Measurements from ENCODE around the gene CPSF3.

DNA sequence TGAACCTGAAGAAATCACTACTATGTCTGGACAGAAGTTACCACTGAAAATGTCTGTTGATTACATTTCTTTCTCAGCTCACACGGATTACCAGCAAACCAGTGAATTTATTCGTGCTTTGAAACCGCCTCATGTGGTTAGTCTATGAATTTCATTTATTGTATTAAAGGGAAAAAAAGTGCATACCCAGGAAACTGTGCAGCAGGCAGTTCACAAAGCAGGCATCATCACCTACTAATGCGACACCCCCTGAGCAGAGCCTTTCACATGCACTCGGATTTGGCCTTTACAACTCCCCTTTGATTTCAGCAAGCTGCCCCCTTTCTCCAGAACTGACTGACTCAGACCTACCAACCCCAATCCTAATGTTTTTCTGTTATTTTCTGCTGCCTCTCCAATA, 20.1 kb downstream of the CPSF3 start:
- TF ChIP-seq MAX (IDR thresholded peaks at IDR 0.05): no peak
- TF ChIP-seq TAF1 (IDR thresholded peaks at IDR 0.05; ENCODE audit: low read depth): no peak
- no peak for TF ChIP-seq RAD21 (IDR thresholded peaks at IDR 0.05; ENCODE audit: low read depth)
- no peak for TF ChIP-seq EP300 (IDR thresholded peaks at IDR 0.05; ENCODE audit: borderline replicate concordance)
- no peak for TF ChIP-seq REST (IDR thresholded peaks at IDR 0.05; ENCODE audit: low read depth)
- no peak for TF ChIP-seq EGR1 (IDR thresholded peaks at IDR 0.05)
- TF ChIP-seq TEAD4 (IDR thresholded peaks at IDR 0.05): no peak
- no peak for TF ChIP-seq CEBPB (IDR thresholded peaks at IDR 0.05)
- TF ChIP-seq CREB1 (IDR thresholded peaks at IDR 0.05; ENCODE audit: low read depth): no peak
- TF ChIP-seq, protein P1, sequence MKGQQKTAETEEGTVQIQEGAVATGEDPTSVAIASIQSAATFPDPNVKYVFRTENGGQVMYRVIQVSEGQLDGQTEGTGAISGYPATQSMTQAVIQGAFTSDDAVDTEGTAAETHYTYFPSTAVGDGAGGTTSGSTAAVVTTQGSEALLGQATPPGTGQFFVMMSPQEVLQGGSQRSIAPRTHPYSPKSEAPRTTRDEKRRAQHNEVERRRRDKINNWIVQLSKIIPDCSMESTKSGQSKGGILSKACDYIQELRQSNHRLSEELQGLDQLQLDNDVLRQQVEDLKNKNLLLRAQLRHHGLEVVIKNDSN (IDR thresholded peaks at IDR 0.05): no peak
- no peak for TF ChIP-seq FOXM1 (IDR thresholded peaks at IDR 0.05; ENCODE audit: borderline replicate concordance, low read depth)
- no peak for TF ChIP-seq TCF12 (IDR thresholded peaks at IDR 0.05; ENCODE audit: low read depth)

Data from Ishikawa (cell line).